NCI-H510A treated with DMSO at 0.1 percent for 48 hours (cell line): ENCODE measurements around the gene SLC38A3.
"Not testable (repeated sequence)": the region's sequence is repeated elsewhere in the genome, so short reads cannot be mapped to it uniquely, and the experiment has no call there.

Source experiments
- DNase-seq: peaks from one replicate; lab custom pipeline; 2025; lab: John Stamatoyannopoulos, UW

Gene SLC38A3

DNA sequence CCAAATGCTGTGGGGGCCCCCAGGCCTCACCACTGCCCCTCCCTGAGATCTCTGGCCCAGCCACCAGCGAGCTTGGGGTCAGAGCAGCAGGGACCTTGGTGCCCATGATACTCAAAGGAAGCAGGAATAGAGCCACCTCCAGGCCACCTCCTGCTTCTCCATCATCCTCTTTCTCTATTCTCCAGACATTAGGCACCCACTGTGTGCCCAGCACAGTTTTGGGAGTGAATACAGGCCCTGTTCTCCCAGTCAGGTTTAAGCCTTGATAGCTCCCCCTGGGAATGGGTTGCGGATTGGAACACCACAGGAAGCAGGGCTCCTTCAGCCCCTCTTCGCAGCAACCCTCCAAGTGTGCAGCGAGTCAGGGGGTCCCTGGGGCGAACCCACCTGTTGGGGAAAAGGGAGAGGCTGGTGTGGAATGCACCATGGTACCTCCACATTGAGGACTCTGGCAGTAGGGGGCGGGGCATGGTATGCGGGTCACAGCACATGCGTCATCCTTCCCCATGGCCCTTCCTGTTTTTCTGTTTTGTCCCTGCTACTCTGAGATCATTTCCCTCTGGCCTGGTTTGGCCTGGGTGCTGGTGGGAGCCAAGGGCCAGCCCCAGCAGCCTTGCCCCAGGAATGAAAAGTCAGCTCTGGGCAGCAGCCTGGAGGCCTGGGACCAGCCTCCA lies 49.6 kb downstream of the SLC38A3 start:
- DNase-seq = no peak

DNA sequence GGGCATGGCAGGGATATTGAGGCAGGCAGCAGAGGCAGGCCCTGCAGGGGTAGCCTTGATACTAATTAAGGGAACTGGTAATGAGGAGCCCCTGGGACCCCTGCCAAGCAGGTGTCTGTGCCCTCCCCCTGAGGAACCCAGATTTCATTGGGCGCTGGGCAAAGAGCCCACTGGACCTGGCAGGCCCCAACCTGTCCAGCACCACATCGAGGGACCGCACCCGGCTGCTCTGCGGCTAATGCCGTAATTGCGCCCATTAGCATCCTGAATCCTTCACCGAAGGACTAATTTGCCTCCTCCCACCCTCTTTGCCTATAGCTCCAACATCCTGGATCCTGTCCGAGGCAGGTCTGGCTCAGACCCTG lies 50.2 kb downstream of the SLC38A3 start:
- DNase-seq = no peak

DNA sequence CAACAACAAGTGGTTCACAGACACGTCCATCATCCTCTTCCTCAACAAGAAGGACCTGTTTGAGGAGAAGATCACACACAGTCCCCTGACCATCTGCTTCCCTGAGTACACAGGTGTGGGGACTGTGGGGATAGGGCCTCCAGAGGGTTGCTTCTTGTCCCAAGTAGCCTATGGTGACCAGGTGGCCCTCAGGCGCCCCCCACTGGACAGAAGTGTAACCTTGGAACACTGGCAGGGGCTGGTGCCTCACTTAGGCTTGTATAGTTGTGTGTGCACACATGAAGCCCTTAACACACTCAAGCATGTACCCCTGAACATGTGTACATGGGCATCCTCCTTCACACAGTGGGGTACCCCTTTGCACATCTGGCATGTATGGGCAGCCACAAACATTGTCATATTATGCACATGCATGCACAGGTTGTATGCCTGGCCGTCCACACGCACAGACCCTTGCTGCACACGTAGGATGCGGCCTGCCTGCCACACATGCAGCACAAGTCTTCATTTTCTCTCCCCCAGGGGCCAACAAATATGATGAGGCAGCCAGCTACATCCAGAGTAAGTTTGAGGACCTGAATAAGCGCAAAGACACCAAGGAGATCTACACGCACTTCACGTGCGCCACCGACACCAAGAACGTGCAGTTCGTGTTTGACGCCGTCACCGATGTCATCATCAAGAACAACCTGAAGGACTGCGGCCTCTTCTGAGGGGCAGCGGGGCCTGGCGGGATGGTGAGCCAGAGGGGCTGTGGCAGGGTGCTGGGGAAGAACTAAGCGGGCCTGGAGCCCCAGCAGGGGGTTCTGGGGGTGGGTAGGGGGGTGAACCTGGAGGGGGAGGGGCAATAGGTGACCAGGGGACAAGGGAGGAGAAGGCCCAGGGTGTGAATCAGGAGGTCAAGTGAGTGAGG lies 52.2 kb downstream of the SLC38A3 start:
- DNase-seq = no peak

DNA sequence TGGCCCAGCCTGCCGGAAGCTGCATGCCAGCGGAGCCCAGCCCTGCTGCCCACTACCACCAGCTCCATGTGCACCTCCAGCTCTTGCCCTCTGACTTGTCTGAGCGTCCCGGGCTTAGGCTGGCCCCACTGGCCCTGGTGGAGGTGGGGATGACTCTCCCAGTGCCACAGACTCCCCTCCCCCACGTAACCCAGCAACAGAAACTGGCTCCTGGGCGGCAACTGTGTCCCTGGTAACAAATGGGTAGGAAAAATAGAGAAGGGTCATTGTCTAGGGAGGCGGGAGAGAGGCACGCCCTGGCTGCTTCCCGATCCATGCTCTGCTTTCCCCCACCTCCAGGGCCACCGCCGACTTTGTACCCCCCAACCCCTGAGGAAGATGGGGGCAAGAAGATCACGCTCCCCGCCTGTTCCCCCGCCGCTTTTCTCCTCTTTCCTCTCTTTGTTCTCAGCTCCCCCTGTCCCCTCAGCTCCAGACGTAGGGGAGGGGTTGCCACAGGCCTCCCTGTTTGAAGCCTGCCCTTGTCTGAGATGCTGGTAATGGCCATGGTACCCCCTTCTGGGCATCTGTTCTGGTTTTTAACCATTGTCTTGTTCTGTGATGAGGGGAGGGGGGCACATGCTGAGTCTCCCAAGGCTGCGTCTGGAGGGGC lies 53.1 kb downstream of the SLC38A3 start:
- DNase-seq = no peak

DNA sequence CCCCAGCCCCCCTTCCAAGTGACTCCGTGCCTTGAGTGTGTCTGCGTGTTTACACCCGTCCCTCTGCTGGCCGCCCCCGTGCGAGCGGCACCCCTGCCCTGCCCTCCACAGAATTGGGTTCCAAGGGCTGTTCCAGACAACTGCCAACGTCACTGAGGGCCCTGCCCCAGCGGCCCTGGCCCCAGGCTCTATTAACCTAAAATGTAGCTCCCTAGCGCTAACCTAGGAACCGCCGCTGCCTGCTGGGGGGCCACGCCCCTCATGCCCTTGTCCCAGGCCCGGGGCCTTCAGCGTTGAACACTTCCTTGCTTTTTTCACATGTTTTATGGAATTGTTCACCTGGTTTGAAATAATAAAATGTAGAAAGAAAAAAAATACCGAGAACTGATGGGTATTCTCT lies 53.9 kb downstream of the SLC38A3 start:
- no peak for DNase-seq

DNA sequence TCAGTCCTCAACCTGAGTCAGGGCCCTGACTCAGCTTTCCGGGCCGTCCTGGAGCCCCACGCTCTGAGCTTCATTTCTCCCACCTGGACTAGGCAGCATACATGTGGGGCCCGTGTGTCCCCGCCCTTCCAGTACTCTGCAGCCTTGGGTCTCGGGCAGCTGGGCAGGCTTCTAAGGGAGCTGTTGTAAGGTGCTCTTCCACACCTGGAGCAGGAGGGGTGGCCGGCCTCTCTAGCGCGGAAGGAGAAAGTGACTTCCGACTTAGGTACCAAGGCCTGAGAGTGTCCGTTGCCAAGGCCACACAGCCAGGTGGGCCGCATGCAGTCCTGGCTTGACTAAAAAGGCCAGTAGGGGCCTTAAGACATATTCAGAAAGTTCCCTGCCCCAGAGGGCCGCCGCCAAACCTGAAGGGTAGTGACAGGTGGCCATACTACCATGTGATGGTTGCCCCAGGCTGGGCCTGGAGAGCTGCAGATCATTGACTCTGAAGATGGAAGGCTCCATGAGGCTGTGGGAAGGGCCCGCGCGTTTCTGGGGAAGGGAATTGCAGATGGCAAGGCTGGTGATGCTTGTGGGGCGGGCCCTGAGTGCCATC lies 54.5 kb downstream of the SLC38A3 start:
- peak; percentile 34 for DNase-seq

DNA sequence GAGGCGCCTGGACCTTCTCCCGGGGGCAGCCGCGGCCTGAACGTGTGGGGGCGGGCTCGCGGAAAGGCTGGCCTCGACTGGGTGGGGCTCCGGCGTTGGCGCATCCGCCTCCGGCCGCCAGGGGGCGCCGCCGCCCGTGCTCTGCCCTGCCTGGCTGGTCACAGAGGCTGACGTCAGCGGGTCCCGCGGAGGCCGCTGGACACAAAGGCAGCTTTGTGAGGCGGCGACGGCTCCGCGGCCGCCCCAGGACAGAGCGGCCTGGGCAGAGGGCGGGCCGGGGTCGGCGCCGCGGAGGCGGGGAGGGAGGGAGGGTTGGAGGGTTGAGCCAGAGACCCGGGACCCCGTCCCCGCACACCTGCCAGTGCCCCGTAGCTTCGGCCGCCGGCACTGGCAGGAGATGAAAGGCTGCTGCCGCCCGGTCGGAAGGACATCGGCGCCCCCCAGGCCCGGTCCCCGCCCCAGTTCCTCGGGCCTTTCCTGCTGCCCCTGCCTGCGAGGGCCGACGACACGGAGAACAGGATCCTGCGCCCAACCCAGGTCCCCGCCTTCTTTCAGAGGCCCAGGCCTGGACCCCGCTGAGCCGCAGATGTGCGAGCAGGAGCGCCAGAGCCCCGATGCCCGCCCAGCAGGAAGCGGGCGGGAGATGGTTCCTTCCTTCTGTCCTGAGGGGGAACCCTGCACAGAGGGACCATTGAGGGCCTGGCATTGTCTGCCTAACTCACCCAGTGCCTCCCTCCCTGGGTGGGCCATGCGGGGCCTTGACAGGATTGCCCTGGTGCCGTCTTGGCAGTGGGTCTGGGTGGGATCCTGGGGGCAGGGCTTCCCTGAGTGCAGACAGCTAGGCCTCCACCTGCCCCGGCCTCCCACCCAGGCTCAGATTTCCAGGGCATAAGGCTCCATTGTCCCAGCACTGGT lies 55.2 kb downstream of the SLC38A3 start:
- peak; percentile 58 for DNase-seq

DNA sequence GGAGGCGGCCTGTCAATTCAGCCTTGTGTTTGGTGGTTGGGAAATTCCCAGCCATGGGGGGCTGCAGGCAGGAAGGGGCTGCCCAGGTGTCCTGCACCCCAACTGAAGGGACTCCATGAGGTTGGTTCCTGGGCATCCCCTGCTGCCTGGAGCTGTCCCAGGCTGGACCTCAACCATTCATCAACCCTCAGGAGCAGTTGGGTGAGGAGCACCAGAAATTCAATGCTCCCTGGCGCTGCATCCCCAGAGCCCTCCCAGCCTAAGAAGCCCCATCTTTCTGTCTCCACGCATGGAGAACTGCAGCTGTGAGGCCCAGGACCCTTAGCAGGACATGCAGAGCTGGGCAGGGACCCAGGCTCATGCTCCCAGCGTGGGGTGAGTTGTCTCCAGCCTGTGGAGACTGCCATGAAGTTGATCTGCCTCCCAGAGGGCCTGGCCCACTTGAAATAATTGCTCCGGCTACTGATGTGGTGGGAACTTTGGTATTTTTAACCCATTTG lies 55.9 kb downstream of the SLC38A3 start:
- no peak for DNase-seq

DNA sequence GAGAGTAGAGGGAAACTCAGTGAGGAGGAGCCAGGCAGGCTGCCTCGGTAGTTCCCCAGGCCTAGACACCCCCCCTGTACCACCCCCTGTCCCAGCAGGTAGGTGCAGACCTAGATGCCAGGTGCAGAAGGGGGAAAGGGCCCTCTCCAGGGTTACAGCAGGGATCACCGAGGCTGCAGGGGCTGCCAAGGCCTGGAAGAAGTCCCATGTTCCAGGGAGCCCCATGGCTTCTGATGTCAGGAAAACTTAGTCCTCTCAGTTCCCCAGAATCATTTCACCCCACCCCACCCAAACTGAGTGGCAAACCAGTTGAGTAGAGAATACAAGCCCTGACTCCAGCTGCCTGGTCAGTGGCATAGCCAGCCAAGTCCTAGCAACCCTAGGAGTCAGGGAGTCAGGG lies 56.4 kb downstream of the SLC38A3 start:
- no peak for DNase-seq

DNA sequence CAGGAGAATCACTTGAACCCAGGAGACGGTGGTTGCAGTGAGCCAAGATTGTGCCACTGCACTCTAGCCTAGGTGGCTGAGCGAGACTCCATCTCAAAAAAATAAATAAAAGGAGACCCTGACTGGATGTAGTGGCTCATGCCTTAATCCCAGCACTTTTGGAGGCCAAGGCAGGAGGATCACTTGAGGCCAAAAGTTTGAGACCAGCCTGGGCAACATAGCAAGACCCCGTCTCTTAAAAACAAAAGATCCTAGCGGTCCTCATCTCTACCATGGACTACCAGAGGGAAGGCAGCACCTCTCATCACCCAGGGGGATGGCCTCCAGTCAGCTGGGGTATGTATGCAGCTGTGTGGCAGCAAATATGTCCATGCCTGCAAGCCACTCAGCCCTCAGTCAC lies 57.1 kb downstream of the SLC38A3 start:
- not testable (repeated sequence) for DNase-seq

DNA sequence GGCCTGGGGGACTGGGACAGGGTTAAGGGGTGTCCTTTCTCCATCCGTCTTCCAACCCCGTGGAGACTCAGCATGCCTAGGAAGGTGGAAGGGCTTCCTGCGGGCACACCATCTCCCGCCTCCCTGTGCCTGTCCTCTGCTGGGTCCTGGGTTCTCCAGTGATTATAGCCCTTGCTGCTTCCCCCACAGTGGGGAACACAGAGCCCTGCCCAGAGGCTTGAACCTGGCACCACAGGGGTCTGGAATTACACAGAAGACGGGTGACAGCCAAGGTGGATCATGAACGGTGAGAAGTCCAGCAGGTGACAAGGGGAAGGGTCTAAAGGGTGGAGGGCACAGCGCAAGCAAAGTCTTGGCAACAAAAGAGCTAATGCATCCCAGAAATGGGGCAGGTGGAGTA lies 57.7 kb downstream of the SLC38A3 start:
- no peak for DNase-seq

DNA sequence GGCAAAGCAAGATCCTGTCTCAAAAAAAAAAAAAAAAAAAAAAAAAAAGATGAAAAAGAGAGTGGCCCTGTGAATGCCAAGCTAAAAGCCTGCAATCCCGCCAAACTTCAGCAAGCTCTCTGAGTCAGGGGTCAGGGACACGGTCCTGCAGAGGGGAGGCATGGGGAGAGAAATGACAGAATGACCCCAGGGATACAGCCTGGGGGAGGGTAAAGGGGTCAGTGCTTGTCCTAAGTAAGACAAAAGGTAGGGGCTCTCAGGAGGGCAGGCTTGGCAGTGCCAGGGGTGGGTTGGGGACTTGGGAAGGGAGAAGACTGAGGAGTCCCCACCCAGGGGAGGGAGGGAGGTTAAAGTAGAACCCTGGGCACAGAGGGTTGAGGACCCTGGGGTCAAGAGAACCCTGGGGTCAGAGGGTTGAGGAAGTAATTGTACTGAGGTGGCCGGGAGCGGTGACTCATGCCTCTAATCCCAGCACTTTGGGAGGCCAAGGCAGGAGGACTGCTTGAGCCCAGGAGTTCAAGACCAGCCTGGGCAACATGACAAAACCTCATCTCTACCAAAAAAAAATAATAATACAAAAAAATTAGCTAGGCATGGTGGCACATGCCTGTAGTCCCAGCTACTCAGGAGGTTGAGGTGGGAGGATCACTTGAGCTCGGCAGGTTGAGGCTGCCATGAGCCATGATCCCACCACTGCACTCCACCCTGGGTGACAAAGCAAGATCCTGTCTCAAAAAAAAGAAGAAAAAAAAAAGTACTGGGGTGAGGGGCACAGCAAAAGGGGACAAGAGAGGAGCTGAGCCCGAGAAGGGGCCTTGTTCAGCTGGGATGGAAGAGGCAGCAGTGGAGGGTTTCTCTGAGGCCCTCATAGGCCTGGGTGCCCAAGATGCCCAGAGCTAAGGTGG lies 58.7 kb downstream of the SLC38A3 start:
- DNase-seq = no peak

DNA sequence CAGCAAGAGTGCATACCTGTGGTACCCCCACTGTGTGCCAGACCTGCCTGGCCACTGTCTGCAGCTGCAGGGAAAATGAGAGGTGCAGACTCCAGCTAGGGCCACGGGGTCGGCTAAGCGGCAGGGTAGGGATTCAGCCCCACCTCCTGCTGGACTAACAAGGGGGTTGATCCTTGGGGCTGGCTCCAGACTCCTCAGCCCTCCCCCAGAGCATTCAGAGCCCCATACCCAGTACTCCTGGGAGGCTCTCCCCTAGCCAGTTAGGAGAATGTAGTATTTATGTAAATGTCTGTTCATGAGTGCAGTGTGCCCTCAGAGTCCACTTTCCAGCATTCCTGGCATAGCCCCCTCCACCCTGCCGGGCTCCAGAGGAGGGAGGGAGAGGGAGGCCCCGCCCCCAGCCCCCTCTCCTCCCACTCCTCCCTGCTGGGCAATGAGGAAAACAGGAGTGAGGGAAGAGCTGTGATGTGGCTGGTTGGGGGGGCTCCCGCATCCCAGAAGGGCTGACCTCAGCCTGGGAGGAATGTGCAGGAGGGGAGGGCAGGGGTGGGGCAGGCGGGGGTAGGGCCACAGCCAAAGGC lies 59.4 kb downstream of the SLC38A3 start:
- no peak for DNase-seq

DNA sequence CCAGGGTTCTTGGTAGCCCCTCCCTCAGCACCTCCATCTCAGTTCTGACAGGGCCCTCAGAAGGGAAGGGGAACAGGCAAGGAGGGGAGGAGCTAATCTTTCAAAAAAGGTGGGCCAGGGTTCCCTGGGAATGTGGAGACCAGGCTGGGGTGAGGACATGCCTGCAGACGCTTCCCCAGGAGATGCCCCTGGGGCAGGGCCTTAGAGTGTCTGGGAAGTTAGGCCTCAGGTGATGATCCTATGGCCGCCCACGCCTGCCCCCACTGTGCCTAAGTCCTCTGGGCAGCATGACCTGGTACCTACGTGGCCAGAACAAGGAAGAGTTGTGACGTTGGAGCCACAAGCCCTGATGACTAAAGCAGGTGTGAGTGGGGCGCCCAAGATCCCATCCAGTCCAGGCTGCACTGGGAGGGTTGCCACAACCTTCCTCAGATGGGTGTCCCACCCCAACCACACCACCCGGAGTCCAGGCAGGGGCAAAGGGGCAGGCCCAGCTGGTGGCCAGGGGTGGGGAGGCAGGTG lies 60.0 kb downstream of the SLC38A3 start:
- DNase-seq = no peak

DNA sequence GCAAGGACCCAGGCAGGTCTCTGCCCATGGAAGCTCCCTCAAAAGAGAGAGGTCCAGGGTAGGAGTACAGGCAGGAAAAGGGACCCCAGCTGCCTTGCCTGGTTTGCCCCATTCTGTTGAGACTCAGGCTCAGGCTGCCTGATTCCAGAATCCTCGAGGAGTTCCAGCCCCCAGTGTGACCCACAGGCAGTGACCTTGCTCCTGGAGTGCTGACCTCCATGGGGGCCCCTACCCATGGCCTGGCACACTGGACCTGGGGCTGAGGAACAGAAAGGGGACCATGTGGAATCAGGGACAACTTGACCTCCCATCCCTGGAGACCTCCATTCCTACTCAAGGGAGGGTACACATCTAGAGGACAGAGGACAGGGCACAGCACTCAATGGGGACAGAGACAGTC lies 60.5 kb downstream of the SLC38A3 start:
- DNase-seq = no peak

DNA sequence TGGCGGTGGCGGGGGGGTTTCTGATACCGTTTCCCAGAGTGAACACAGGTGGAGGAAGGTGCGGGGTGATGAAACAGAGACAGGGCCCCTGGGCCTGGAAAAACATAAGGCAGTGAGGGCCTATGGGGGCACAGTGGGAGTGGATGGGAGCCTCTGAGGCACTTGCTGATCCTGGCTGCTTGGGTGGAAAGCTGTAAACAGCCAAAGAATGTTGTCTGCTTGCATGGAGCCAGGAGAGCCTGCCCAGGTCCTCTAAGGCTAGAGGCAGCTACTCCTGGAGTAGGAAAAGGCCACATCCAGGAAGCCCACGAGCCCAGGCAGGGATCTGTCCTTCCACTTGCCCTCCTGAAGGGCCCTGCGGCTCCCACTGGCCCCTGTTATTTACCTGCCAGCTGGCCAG lies 60.9 kb downstream of the SLC38A3 start:
- no peak for DNase-seq

DNA sequence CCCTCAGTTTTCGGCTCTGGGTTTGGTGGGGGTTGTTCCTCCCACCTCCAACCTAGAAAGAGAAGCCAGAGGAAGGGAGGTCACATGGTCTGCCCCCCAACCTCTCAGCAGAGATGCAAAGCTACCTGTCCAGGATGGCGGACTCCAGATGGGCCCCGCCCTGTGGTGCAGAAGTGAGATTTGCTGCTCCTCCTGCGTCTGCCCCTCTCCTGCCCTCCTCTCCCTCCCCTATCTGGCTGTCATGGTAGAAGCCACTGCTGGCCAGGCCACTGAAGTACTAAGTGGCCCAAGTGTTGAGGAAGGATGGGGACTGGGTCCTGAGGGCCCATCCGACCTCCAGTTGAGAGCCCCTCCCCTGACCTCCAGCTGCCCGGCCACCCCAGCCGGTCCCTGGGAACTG lies 61.8 kb downstream of the SLC38A3 start:
- DNase-seq = no peak

DNA sequence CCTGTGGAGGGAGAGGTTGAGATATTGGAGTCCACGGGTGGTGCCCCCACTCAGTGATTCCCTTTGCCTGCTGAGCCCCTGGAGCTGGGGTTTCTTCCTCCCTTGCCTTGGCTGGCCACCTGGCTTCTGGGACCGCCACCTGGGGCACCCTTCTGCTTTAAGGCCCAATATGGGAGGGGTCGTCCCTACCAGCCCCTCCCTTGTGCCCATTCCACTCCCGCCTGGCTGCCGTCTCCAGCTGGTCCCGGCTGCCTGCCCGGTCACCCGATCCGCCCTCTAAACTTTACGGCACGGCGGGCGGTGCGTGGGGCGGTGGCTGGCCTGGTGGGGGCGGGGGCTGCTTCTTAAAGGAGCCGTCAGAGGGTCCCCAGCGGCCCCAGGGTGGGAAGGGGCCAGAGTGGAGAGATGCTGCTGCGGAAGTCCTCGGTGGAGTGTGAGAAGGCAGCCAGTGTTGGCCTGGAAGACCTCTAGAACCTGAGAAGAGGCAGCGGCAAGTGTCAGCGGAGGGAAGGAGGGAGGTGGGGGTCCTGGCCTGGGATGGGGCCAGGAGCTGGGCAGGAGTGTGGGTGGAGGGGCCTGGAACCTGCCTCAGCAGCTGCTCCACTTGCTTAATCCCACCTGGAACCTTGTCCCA lies 62.3 kb downstream of the SLC38A3 start:
- DNase-seq = no peak

DNA sequence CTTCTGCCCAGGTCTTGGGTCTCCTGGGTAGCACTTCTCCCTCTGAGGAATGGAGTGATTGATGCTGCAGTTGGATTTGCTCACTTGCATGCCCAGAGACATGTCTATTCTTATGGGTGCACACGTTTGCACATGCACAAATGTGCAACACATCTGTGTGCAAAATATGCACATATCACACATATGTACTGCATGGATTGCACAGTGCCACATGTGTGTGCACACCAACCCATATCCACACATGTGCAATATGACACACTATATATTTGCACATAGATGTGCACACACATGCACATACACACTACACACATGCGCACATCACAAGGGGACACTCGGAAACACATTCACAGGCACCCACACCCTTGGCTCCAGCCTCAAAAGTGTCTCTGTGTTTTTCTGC lies 63.2 kb downstream of the SLC38A3 start:
- DNase-seq = no peak
